CD4-positive, alpha-beta T cell treated with Interleukin-4 for 1 hour (primary cell): ENCODE data around the gene RINL.
A peak's percentile ranks its signal among the peaks of the same experiment; 100 is the strongest.
"Not testable (repeated sequence)": the region's sequence is repeated elsewhere in the genome, so short reads cannot be mapped to it uniquely, and the experiment has no call there.

Source experiments
- DNase-seq, 2 donors: peaks; one replicate each; pipeline ENCODE4 v3.0.0-alpha.2; 2020 to 2022

The RINL gene

DNA sequence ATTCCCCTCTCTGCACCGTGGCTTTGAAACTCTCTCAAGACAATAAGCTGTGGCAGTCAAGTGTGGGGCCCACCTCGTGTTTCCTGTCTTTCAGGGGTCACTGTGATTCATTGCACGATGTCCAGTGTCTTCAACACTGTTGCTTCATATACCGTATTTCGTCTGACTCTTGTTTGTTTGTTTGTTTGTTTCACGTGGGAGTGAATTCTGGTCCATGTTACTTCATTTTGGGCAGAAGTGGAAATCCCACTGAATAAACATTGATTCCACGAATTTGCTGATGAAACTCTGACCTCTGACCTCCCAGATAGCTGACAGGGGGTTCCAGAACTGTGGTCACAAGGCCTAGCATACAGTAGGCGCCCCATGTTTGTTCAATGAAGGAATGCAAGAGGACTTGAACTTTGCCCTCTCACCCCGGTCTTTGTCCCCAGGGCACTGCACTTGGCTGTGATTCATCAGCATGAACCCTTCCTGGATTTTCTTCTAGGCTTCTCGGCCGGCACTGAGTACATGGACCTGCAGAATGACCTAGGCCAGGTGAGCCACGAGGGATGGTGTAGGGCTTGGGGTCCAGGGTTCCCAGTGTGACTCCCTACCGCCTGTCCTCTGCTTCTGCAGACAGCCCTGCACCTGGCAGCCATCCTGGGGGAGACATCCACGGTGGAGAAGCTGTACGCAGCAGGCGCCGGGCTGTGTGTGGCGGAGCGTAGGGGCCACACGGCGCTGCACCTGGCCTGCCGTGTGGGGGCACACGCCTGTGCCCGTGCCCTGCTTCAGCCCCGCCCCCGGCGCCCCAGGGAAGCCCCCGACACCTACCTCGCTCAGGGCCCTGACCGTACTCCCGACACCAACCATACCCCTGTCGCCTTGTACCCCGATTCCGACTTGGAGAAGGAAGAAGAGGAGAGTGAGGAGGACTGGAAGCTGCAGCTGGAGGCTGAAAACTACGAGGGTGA is 26.8 kb upstream of the RINL start:
- DNase-seq, result no peak

GRCh38 chr19:38901683-38902082 is 23.6 kb upstream of the RINL start:
- no peak for DNase-seq

DNA sequence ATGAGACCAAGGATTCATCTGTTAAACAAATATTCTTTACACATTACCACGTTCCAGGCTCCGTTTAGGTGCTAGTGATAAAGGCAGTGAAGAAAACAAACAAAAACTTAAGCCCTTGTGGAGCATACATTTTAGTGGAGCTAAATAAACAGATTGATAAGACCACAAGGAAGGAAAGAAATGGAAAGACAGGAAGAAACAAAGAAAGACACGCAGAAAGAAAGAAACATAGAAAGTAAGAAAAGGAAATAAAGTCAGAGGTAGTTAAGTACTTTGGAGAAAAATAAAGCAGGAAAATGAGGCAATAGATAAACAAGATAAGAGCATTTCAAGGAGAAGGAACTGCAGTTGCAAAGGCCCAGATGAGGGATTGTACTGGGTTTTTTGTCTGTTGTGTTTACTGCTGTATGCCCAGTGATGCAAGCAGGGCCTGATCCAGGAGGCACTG is 22.7 kb upstream of the RINL start:
- no peak for DNase-seq

- DNase-seq, result no peak
These were observed 22.1 kb upstream of the RINL start for GRCh38 chr19:38900202-38900629.

GRCh38 chr19:38899447-38900201 is 21.5 kb upstream of the RINL start, which contains the start of the genes NFKBIB and SIRT2:
Gene NFKBIB, plus strand, starts transcription at chr19:38899969. Its CDS starts 64 bp downstream, at chr19:38900033.
Gene SIRT2, minus strand, starts transcription at chr19:38899618. Its CDS starts 97 bp downstream, at chr19:38899521.
- DNase-seq, result peak; percentile 100

DNA sequence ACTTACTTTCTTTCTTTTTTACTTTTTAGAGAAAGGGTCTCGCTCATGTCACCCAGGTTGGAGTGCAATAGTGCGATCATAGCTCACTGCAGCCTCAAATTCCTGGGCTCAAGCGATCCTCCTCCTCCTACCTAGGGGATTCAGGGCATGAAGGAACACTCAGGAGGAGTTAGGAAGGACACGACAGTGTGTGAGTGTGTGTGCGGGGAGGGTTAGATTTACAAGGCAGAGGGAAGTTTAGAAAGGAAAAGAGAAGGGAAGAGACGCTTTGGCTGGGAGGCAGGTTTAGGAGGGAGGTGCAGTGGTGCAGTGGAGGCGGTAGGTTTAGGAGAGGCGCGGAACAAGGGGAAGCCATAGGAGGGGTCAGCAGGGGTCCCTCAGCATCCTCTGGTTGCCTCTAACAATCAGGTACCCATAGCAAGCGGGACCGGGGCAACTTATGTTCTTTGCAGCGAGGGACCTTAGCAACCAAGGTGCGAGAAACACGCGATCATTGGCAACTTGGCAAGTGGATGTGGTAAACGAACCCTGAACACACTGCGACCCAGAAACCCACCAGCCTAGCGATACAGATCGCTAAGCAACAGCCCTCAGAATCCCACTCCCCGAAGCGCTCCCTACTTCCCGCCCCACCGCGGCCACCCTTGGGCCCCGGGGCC is 20.8 kb upstream of the RINL start:
- no peak for DNase-seq

DNA sequence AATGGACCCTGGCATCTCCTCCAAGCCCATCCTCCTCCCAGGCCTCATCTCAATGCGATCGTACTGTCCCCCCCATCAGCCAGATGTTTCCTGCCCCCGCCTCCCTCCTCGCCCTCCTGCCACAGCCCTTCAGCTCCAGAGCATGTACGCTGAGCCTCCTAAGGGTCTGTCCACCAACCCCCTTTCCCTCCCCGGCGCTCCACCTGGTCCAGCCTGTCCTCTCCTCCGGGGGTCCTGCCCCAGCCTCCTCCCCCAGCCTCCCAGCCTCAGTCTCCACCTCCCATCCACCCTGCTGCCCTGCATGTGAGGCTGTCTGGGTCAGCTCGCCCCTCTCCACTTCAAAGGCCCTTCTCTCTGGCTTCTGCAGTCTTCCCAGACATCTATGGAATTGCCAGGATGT is 16.9 kb upstream of the RINL start:
- no peak for DNase-seq

- DNase-seq, result no peak
These were observed 15.3 kb upstream of the RINL start for GRCh38 chr19:38893341-38893771.

- DNase-seq, result no peak
These were observed 14.8 kb upstream of the RINL start for GRCh38 chr19:38892841-38893240.

GRCh38 chr19:38891771-38892170 is 13.7 kb upstream of the RINL start:
- no peak for DNase-seq

DNA sequence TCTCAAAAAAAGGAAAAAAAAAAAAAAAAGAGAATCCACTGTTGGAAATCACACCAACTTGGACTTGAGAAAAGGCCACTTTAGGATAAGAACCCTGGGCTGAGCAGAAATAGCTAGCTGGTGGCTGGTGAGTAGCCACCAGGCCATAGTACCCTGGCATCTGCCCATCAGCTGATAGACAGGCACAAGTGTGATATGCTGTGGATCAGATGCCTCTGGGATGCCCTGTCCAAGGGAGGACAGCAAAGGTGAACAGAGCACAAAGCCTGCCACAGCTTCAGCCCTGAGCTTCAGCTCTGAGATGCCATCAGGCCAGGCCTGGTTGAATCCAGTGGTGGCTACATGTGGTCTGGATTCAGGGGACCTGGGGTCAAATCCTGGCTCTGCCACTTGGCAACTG is 12.6 kb upstream of the RINL start:
- no peak for DNase-seq

GRCh38 chr19:38889803-38890202 is 11.7 kb upstream of the RINL start:
- no peak for DNase-seq

DNA sequence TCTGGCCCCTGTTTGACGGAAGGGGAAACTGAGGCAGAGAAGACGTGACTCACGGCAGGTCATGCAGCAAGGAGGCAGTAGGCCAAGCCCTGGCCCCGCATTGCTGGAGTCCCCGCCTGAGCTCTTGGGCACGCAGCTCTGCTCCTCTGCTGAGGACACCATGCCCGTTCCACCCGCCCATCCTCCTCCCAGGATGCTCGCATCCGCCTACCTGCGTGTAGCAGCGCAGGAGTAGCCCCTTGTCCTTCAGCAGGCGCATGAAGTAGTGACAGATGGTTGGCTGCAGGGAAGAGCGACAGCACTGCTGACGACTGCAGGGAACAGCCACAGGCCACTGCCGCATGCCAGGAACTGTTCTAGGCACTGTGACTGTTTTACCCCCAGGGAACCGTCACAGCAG is 10.8 kb upstream of the RINL start:
- no peak for DNase-seq

- not testable (repeated sequence) for DNase-seq
These were observed 6.6 kb upstream of the RINL start for GRCh38 chr19:38884691-38885090.

DNA sequence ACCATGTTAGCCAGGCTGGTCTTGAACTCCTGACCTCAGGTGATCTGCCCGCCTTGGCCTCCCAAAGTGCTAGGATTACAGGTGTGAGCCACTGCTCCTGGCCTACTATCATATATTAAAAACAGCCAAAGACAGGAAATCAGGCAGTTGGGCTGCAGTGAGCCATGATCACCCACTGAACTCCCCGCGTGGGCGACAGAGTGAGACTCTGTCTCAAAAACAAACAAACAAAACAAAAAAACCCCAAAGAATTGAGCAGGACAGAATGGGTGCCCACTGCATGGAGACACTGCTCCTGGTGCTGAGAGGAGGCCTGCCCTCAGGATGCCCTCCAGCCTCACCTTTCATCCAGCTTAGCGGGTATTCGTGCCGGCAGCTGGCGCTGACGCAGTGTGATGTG is 5.2 kb upstream of the RINL start:
- DNase-seq, result no peak

DNA sequence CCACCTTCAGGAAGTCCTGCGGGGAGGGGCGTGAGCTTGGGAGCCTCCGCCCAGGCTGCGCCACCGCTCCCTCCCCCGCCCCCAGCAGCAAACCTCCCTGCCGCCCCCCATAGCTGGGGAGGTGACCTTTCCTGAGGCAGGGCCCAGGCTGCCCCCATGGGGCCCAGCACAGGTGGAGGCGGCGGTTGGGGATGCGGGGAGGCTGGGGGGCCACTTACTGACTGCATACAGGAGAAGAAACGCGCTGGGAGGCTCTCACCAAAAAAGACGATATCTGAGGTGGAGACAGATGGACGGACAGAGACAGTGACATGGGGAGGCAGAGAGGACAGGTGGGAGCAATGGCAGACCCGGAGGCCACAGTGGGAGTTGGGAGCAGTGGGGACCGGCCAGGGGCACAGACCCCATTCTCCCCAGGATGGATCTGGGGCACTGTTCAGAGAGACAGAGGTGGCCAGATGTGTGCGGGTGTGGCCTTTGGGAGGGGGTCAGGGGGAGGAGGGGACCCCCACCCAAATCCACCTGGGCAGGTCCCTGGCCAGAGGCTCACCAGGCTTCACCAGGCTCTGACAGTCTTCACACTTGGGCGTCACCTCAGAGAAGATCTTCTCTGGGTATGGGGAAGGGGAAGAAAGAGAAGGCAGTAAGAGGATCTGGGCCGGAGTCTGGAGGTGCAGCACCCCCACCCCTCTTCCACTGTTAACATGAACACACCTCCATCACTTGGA is 3.0 kb upstream of the RINL start:
- no peak for DNase-seq

GRCh38 chr19:38880076-38880881 is 2.2 kb upstream of the RINL start:
- no peak for DNase-seq

DNA sequence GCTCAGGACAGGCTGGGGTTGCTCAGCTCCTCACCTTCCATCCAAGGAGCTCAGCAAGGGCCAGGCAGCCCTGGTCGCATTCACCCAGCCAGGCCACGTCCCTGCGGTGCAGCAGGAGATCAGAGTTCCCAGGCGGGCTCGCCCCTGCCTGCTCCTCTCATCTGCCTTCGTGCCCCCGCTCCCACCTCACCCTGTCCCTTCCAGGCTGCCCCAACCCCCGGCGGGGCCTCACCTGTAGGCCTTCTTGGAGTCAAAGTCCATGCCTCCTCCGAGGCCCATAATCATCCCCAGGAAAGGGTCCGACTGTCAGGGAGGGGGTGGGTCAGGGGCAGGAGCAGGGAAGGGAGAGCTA is 1.3 kb upstream of the RINL start:
- no peak for DNase-seq

- peak in 1 of 2 donors; percentile 13 for DNase-seq
These were observed 712 bp upstream of the RINL start for GRCh38 chr19:38878575-38879399.

GRCh38 chr19:38875656-38876395 is 2.2 kb downstream of the RINL start:
- DNase-seq, result no peak
